Frontal cortex (tissue), 4 donors: ENCODE results near the gene CELF2. TPM values are rescaled to one million over a fixed set of nuclear protein-coding genes. Genes with fewer than 3 reads are reported as not detected.

Source experiments
- DNase-seq, 2 donors: peaks; one replicate each; pipeline ENCODE4 v3.0.0; 2012; ENCODE audit warnings: low spot score in 2 of 2
- FAIRE-seq: peaks from 2 replicates; lab custom pipeline; 2012; peaks lifted over from hg19 to GRCh38; lab: Jason Lieb, UNC
- total RNA-seq: library from RNA; depleted of rRNA; stranded (reverse); fragments of >200 nt; gene quantifications from one replicate; pipeline ENCODE4 v1.2.3, GENCODE V29; 2014
- donor health status: control.
- donor health status: control.
- donor health status: control.

The CELF2 gene
- total RNA-seq, 1 donor from 2014 or later = 129 TPM

DNA sequence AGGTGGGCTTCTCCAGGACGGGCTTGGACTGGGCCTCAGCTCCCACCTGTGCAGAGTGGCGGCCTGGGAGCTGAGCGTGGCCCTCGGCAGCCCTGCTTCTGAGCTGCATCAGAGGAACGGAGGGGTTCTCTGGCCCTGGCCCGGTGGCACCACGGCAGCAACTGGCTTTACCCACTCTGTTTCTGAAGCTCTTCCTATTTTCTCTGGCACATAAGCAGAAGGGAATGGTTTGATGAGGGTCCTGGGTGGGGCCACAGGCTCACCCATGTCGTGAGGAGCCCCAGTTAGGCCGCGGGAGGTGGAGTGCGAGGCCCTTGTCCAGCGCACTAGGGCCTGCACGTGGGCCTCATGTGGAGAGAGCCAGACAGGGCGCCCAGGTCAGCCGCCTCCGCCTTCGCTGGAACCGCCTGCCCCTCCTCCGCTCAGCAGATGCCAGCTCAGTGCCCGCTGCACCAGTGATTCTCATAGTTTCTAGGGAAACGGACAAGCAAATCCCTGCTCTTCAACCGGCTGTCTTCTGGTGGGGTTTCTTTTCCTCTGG is 284.0 kb downstream of the CELF2 start:
- FAIRE-seq (no peak), DNase-seq (no peak)

DNA sequence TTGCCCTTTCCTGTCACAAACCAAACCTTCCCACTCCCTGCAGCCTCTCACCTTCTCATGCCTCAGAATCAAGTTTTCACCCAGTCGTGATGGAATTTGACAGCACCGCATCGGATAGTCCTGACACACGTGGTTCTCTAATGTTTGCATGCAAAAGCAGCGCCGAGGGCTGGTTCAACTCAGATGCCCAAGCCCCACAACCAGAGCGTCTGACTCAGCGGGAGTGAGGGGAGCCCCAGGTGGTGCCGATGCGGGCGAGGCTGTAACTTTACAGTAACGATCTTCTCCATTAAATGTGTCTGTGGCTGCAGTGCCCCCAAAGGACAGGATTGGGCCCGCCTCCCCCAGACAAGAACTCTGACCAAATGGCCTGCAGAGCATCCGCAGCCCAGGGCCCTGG is 284.5 kb downstream of the CELF2 start:
- FAIRE-seq (no peak), DNase-seq (no peak)

DNA sequence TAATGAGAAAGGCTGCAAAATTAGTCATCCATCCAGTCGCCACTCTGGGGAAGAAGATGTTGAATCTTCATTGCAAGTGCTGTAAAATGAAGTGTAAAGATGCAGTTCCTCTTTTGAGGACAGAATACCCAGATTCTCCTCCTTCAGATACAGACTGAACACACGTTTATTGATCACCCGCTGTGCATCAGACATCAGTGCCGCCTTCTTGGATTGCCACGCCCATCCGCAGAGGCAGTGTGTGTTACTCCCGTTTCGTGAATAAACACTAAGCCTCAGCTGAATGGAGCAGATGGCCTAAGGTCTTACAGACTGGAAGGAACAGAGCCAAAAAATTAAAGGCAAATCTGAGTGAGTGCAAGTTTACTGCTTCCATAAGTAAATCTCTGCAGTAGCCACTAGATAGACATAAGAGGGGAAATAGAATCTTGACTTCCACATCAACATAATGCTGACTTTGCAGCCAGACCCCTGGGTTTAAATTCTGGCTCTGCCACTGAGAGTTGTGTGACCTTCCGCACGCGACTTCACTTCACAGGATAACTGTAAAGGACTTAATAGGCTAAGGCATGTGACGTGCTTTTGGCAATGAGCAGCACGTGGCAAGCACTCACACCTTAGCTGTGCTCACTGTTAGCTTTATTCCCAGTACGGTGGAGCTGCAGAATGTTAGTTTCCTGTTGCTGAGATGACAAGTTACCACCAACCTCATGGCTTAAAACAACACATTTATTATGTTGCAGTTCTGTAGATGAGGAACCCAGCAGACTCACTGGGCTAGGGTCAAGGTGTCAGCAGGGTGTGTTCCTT is 285.9 kb downstream of the CELF2 start:
- FAIRE-seq = no peak
- DNase-seq = no peak

DNA sequence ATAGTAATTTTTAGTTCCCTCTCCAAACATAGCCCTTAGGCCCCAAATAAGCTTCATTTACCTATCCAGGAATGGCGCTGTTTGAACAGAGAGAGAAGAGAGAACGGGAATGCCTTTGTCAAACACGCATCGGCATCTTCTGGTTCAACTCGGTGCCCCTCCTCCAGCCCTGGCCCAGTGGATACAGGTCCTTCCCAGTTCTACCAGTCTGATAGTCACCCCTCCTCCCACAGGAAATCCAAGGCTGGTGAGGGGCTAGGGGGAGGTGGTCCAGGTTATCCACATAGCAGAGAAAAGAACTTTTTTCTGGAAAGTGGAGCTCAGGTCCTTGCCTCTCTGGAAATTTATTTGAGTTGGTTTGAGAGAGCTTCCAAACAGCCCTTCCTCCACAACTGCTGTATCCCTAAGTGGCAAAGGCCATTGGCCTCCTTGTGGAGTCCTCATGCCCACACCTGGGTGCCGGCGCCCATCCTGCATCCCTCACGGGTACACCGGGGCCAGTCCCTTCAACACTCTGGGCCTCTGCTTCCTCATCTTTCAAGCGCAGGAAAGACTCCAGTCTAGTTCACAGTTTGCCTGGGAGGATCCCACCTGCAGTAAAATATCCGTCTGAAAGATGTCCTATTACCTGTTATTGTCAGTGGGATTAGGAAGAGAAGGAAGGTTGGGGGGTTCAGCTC is 287.4 kb downstream of the CELF2 start:
- DNase-seq = no peak
- no peak for FAIRE-seq

DNA sequence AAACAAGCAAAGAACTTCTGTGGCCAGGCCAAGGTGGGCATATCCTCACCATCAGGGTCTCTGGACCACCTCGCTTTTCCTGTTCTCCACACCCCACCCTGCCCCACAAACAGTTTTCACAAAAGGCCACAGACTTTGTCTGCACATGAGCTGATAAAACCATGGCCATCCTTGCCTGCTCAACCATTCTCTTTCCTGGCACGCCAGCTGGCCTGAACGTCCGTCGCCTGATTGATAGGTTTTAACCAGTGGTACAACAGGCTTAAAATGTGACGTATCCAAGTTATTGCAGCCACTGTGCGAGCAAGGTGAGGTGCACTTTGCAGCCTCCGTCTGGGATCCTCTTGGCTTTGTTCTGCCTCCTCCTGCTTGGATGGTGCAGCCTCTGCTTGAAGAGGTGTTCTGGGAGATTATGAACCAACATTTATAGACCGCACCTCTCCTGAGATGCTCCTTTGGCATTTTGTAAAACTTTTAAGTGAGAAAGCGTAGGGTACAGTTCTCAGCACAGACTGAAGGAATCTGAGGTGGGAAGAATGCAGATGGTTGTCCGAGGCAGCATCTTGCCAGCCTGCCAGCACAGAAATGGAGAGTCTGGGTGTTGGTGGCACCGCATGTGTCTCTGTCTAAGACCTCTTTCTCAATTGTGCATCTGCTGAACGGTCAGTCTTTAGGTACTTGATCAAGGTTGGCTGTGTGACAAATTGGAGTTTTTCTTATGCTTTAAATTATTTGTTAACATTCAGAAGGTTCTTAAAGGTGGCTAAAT is 288.3 kb downstream of the CELF2 start:
- DNase-seq (no peak), FAIRE-seq (no peak)

DNA sequence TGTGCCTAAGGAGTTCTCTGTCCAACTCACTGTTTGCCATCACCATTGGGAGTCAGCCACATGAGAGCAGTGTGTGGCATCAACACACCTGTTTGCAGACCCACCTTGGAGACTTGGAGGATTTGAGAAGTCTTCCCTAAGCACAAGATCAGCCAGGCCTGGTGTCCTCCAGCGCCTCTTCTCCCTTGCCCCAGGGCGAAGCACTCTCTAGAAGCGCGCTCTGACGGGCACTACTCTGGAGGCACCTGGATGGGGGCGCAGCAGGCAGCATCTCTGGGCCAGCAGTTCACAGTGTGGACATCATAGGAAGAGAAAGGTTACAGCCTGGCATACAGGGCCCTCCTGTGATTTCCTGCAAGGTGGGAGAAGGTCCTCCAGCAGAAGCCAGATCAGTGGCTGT is 289.3 kb downstream of the CELF2 start:
- FAIRE-seq (no peak), DNase-seq (no peak)

DNA sequence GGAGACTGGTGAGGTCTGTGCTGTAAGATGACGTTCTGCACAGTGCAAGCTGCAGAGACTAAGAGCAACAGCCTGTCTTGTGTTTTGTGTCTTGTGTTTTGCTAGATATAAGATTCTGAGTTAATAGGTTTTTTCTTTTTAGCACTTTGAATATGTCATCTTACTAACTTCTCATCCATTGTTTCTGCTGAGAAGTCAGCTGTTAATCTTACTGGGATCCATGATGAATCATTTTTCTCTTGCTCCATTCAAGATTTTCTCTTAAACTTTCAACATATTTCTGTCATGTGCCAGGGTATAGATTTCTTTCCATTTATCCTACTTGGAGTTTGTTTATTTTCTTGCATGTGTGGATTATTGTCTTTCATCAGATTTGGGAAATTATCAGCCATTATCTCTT is 290.3 kb downstream of the CELF2 start:
- DNase-seq (no peak), FAIRE-seq (no peak)

DNA sequence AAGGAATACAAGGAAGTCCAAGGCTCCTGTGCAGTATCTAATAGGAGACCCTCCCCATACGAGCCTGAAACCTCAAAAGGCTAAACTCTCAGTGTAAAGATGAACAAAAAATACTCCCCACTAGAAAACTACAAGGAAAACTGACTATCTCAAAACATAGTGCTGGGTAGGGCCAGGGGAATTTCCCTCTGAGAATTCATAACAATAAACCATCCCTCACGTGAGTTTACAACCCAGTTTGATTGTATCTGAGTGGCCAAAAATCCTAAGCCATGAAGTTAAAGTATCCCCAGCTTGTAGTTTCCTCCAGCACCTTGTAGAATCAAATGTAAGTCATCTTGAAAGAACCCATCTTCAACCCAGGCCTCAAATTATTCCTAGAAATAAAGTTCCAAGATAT is 293.4 kb downstream of the CELF2 start:
- no peak for FAIRE-seq
- no peak for DNase-seq

DNA sequence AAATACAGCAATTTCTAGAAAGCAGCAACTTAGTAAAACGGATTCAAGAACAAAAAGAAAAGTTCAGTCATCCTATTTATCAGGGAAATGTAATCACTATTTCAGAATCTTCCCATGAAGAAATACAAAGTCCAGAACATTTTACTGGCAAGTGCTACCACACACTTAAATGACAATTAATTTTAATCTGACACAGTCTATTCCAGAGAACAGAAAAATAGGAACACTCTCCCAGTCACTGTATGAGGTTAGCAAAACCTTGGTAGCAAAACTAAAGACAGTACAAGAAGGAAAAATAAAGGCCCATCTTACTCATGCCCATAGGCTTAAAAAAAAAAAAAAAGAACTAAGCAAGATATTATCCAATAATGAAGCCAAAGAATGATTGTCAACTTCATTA is 295.8 kb downstream of the CELF2 start:
- FAIRE-seq (no peak), DNase-seq (no peak)

DNA sequence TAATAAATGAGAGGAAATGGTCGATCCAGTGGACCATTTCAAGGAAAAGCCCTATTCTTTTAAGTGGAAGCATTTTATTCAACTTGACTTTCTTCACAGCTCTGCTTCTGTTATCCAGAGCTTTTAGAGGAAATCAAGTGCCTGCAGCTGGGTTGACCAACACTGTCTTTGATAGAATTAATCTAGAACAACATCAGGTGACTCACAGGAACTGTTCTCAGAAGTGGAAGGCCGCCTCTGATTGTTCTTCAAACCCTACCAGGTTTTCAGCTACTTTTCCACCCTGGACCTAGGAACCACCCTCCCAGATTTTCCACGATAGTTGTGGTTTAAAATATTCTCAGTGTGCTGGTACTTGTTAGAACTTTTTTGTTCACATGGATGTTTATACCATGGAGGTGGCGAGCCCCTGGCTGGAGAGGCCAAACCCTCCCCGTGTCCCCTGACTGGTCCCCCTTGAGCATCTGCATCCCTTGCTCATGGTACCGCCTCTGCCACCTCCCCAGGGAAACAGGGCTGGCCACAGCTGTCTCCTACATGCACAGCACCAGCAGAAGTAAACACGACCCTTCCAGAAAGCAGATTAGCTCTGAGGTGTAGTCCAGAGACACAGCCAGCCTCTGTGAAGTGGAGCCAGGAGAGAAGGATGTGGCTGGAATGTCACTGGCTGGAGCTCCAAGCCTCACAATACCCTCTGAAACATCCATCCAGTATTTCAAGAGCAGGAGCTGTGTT is 300.4 kb downstream of the CELF2 start:
- no peak for FAIRE-seq
- DNase-seq = no peak

DNA sequence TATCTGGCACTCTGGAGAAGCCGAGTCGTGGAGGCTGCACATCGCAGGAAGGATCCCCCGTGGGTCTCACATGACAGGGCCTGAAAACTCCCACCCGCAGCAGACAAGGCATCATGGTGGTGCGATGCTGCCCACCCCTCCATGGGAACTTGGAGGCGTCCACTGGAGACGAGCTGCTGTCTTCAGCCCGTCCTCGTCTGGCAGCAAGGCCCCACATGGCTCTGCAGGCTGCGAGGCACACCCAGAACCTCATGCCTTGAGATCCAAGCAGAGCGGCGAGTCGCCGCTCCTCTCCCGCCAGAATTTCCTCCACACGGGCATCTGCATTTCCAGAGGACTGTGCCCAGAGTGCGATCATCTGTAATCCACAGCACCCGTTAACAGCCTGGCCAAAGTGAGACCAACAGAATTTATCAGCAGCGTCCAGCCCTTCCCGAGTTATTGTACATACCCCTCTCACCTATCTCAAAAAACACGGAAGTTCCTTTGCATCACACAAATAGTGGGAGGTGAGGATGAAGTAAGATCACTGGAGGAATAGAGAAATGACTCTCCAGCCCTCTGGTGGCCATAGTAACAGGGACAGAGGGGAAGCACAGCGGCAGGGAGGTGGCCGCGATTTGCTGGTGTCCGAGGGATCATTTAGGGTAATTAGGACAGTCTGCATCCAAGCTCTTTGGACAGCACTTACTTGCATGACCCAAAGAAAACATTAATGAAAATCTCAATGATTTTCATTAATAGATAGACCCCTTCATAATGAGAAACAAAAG is 301.3 kb downstream of the CELF2 start:
- no peak for DNase-seq
- no peak for FAIRE-seq

DNA sequence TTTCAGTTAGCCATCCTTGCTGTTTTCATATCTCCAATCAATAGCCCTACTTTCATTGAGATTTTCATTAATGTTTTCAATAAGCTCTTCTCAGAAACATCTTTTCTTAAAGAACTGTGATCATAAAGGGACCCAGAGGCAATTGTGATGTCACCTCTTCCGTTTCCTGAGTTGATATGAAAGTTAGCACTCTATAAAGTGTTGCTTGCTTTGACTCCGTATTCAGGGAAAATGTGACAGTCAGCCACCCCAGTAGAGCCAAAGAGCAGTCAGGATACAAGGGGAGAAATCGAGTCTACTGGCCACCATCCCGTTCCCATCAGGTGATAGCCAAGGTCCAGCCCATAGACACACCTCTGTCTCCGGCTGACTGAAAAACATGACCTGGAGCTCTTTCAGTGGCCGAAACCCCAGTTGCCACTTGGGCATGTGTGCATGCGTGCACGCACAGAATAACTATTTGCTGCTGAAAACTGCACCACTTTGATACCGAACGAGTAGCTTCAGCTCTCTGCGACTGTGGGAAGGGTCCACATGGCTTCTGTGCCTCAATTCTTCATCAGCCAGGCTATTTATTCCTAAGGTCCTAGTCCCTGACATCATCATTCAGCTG is 302.4 kb downstream of the CELF2 start:
- FAIRE-seq (no peak), DNase-seq (no peak)

DNA sequence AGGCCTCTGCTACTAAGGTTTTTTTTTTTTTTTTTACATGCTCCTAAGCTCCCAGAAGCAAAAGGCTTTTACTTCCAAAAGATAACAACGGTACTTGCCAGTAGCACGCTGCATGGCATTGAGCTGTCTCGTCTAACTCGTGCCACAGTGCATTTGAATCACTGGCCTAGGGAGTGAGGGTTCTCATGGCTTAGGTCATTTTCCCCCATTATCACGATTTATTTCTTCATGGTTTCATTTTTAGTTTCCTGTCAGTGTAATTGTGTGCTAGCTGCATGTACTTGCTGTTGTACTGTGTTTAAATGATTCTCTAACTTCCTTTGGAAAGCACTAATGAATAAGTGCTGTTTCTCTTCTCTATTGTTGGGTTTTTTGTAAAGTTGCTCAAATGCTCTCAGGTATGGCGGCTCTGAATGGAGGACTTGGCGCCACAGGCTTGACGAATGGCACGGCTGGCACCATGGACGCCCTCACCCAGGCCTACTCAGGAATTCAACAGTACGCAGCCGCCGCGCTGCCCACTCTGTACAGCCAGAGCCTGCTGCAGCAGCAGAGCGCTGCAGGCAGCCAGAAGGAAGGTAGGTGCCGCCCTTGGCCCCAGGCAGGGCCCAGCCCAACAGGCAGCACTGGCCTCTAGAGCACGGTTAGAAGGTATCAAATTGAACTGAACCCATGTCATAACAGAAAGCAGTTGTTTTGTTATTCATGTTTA is 303.3 kb downstream of the CELF2 start:
- FAIRE-seq = no peak
- no peak for DNase-seq

DNA sequence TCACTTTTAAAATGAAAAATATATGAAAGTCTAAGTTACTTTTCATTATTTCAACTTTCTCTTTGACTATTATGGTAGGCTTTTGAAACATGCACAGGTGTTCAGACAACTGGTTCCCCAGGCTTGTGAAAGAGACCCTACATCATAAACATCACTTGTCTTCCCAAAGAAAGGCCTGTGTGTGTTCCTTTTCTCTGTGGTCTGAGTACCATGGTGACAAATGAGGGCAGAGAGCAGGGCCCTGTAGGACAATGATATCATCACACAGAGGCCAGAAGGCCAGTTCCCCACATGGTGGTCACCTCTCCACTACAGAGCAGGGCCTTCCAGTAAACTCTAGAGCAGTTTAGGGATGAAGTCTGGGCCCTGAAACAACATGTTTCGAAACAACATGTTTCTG is 305.0 kb downstream of the CELF2 start:
- FAIRE-seq (no peak), DNase-seq (no peak)

DNA sequence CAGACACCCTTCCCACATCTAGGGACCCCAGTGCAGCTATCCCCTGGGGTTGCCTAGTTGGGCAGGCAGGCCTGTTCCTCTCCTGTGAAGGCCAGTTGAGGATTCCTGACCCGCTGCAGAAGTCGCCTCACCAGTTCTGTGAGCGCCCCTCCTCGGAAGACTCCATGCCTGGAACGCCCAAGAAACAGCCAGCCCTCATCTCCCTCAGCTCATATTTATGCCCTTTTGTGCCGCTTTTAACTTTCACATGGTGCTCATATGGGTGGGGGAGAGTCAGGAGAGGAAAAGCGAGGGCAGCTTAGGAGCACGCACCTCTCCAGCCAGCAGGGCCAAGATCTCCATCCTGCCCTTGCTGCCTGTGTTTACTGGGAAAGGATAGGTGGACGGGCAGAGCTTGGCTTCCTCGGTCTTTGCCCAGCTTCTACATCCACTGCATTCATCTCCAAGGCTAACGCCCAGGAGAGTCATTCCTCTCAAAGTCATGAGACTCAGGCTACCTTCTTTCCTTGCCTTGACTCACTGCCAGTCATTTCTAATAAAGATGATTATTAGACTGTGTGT is 307.2 kb downstream of the CELF2 start:
- DNase-seq (no peak), FAIRE-seq (no peak)

DNA sequence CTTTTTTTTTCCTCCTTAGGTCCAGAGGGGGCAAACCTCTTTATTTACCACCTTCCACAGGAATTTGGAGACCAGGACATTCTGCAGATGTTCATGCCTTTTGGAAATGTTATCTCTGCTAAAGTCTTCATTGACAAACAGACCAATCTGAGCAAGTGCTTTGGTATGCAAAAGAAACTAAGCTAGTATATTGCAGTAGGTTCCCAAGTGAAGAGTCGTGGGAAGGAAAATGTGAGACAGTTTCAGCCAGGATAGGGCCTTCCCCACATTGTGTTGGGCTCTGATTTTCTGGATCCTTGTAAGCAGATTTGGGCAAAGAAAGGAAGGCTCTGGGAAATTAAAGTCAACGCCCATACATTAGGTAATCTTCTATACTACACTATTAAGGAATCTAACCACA is 308.1 kb downstream of the CELF2 start:
- FAIRE-seq (no peak), DNase-seq (no peak)

DNA sequence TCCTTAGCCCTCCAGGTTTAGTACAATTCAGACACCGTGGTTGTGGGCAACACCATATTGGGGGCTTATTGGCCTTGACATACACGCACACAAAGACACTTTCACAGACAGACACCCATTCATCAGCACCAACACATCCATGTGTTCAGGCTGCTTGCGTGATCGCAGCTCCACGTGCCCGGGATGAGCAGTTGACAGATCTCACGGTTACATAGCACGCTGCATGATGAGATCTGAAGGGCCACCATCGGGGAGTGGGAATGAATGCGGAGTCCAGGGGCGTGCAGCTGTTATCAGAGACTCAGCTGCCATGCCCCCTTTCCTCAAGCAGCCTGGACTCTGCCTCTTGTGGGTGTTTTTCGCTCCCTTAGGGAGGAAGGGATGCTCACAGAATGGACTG is 308.6 kb downstream of the CELF2 start:
- DNase-seq = no peak
- FAIRE-seq = no peak
